ENCODE measurements around the gene LEMD3.

LEMD3 gene

DNA sequence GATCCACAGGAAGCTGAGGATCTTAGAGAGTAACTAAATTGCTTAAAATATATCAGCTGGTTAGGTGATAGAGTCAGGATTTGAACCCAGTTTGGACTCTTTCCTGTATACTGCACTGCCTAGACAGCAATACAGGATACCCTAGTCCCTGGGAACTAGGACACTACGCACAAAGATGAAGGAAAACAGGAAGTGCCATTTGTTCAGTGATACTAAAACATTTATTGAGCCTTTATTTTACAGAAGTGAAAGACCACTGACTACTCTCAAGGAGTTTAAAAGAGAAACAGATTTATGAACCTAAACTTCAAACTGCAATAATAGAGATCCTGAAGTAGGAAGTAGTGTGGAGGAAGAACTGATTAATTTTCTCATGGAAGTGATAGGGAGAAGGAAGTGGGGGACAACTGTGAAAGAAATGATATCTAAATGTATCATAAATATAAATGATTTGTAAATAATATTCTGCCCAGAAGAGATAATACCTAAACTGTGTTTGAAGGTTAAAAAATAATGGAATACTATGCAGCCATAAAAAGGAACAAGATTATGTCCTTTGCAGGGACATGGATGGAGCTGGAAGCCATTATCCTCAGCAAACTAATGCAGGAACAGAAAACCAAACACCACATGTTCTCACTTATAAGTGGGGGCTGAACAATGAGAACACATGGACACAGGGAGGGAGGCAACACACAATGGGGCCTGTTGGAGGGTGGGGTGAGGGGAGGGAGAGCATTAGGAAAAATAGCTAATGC, 127.3 kb downstream of the LEMD3 start:
- Histone ChIP-seq H3K9me3 (ENCODE audit: control insufficient read depth, low read length) (no peaks in the 10 kb centered on the region), H3K4me1 (ENCODE audit: control insufficient read depth, insufficient read depth, low read length) (no peaks in the 10 kb centered on the region), H3K36me3 (ENCODE audit: control insufficient read depth, insufficient read depth, low read length) (no peaks in the 10 kb centered on the region), H3K4me3 (ENCODE audit: low read length) (no peak overlapping the region), H3K27me3 (ENCODE audit: control insufficient read depth, insufficient read depth, low read length) (no peaks in the 10 kb centered on the region), H3K9ac (ENCODE audit: low read length) (no peak overlapping the region)
